Stimulated activated CD4-positive, alpha-beta T cell treated with anti-CD3 and anti-CD28 coated beads, TNF-alpha, amount 100 ng/mL, for 24 hours (primary cell): ENCODE data around the gene MAJIN.

Experiments used
- DNase-seq, 3 experiments: peaks; one replicate each; pipeline ENCODE4 v3.0.0-alpha.2; 2020; ENCODE audit warnings: low read depth in 3 of 3

Gene MAJIN

DNA sequence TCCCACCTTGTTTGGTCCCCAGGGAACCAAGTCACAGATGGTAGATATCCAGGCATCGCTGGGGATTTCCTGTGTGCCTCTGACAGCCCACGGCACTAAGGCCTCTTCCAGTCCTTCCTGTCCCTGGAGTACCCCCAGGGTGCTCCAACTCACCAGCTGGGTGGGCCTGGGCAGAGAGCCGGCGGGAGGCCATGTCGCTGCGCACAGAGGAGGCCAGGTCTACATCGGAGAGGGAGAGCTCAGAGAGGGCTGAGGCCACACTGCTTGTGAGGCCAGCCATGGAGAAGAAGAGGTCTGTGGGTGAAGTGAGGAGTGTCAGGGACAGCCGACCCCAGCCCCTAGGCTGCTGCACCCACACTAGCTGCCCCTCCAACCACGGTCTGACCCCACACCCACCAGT is 60.2 kb downstream of the MAJIN start:
- no peak for DNase-seq

DNA sequence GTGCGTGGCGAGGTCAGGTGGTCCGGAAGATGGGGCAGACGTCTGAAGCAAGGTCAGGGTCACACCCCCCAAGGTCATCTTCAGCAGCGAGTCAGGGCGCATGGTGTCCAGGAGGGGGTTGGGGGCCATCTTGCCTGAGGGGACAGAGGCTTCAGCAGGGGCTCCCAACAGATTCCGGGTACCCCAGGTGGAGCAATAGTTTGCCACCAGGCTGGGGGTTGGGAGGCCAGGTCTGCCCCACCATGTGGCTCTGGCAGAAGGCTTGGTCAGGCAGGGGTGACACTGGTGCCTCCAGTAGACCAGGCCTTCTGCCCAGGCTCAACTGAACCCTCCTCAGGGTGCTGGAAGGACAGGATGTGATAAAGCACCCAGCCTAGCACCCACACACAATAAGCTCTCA is 60.8 kb downstream of the MAJIN start:
- DNase-seq = no peak

GRCh38 chr11:64910451-64911093 is 61.3 kb downstream of the MAJIN start:
- no peak for DNase-seq

DNA sequence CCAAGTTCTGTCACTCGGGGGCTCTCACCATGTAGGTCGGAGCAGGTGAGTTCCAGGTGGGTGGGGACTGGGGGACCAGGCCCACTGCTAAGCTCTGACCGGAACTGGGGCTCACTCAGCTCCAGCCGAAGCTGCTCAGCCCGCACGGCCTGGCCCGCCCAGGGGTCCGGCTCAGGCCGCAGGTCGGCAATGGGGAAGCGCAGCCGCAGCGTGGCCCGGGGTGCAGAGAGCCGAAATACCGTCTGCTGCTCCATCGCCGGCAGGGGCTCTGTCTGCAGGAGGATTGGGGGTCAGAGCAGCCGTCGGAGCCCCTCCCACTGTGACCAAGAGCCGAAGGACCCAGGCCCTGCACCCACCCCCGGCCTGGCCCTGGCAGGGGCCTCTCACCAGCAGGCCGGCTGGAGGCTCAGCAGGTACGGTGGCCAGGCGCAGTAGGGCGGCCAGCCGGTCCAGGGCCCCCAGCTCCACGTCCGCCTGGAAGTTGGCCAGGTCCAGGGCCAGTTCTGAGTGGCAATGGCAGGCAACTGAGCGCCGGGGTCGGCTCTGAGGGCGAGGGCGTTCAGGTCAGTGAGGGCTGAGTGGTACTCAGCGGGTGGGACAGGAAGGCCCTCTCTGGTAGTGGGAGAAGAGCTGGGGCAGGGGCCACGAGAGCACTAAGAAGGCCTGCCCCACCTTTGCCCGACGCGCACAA is 62.1 kb downstream of the MAJIN start:
- DNase-seq = no peak

DNA sequence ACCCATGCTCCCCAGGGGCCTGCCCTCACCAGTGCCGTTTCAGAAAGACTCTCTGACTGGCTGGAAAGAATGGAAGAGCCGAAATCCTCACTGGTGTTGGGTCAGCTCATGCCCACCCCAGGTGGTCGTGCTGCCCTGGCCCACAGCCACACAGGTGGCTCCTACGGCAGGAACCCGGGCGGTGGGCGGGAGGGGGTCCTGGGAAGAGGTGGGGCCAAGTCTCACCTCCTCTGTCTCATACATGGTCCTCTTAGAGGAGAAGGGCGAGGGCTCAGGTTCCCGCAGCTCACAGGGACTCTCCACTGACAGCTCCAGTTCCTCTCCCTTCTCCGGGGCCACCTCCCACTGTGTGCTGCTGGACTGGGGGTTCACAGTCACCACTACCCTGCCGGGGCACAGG is 63.1 kb downstream of the MAJIN start:
- DNase-seq = no peak

GRCh38 chr11:64906314-64906635 is 65.6 kb downstream of the MAJIN start:
- DNase-seq = no peak

GRCh38 chr11:64905516-64906313 is 66.2 kb downstream of the MAJIN start:
- DNase-seq = no peak

GRCh38 chr11:64903291-64903833 is 68.5 kb downstream of the MAJIN start:
- no peak for DNase-seq

DNA sequence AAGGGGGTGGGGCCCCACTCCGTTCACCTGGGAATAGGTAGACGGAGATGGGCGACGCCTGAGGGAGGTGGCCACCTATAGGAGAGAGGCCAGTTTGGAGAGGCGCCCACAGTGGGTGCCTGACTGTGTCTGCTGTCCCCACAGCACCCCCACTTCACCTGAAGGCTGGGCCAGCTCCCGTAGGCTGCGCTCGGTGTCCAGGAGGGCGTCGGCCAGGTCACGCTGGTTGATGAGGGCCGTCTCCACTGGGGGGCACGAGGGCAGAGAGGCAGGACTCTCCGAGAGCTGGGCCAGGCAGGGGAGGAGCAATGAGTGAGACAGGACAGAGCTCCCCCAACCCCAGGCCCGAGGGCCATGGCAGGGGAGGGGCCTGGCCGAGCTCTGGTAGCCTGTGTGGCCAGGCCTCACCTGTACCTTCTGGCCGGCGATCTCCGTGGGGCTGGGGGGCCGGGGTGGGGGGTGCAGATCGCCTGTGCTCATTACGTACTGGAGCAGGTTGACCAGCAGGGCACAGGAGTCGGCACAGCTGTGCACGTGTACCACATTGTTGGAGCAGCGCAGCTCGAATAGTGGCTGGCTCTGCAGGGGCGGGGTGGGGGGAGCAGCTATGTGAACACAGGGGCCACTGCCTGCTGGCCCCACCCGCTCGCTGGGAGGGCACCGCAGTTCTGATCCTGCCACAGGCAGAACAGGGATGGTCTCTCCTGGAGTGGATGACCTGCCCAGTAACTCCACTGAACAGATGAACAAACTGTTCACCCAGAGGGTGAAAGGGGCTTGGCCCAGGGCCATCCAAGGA is 69.6 kb downstream of the MAJIN start:
- DNase-seq = no peak

- DNase-seq = no peak
Observed at GRCh38 chr11:64900774-64901173, 71.1 kb downstream of the MAJIN start.

- peak; percentile 40 to 60 (median 60) for DNase-seq
Observed at GRCh38 chr11:64900263-64900678, 71.6 kb downstream of the MAJIN start.

- no peak for DNase-seq
Observed at GRCh38 chr11:64898541-64898940, 73.4 kb downstream of the MAJIN start.

DNA sequence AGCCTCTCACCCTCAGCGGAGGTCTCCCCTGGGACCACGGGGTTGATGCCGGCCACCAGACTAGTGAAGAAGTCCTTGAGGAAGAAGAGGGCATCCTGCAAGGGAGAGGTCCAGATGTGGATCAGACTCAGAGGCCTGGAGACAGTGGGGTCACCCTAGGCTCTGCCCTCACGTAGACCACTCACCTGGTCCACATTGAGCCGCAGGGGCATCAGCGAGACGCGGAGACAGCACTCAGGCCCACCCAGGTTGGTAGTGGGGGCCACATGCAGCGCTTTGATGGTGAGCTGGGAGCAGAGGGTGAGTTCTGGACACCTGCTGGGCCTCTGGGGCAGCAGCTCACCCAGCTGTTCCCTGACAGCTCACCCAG is 73.8 kb downstream of the MAJIN start:
- DNase-seq = no peak

DNA sequence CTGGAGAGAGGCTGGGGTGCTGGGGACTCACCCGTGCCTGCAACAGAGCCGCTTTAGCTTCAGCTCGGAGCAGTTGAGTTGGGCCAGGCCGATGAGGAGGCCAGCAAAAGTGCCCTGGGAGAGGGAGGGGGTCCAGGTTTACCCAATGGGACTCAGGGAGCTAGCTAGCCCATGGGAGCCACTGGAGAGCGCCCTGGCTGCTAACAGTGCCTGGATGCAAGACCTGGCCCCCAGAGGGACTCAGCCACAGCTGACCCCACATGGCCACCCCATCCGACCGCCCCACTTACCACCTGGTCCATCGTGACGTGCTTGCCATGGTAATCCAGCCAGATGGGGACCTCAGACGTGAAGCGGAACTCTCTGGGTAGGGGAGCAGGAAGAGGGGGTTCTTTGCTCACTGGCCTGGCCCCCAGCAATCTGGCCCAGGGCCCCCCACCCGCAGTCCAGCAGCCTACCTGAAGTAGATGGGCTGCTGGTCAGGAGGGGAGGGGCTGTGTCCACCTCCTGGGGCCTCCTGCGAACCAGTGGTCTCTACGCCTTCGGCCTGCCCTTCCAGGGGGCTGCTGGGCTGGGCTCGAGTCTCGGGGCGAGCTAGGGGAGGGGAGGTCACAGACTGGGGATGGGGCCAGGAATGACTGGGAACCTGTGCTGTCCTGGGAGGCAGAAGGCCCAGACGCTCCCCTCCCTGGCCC is 74.4 kb downstream of the MAJIN start:
- DNase-seq = no peak

- no peak for DNase-seq
Observed at GRCh38 chr11:64896448-64897022, 75.4 kb downstream of the MAJIN start.

DNA sequence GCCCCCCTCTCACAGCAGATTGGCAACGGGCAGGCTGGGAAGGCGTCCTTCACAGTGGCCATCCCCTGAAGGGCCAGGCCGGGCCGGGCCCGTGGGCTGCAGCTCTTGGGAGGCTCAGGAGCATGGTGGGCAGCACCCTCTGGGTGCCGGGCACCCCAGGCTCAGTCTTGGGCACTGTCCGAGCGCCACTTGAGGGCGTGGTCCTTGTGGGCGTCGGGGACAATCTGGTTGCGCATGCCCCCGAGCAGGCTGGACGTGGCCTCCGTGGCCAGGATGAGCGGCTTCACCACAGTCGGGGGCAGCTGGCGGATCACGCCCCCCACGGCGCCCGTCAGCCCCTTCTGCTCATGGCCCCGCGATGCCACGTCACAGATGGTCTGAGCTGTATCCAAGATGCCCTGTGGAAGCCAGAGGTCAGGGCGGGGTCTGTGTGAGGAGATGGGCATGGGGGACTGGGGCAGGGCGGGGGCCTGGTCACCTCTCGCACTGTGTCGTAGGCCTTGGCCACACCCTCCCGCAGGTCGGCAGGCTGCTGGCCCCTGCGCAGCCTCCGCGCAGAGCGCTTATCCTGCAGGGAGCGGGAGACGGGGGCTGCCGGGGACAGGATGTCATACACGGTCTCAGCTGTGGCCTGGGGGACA is 77.0 kb downstream of the MAJIN start:
- no peak for DNase-seq

GRCh38 chr11:64894070-64894811 is 77.7 kb downstream of the MAJIN start:
- peak; percentile 82 to 91 (median 88) for DNase-seq

DNA sequence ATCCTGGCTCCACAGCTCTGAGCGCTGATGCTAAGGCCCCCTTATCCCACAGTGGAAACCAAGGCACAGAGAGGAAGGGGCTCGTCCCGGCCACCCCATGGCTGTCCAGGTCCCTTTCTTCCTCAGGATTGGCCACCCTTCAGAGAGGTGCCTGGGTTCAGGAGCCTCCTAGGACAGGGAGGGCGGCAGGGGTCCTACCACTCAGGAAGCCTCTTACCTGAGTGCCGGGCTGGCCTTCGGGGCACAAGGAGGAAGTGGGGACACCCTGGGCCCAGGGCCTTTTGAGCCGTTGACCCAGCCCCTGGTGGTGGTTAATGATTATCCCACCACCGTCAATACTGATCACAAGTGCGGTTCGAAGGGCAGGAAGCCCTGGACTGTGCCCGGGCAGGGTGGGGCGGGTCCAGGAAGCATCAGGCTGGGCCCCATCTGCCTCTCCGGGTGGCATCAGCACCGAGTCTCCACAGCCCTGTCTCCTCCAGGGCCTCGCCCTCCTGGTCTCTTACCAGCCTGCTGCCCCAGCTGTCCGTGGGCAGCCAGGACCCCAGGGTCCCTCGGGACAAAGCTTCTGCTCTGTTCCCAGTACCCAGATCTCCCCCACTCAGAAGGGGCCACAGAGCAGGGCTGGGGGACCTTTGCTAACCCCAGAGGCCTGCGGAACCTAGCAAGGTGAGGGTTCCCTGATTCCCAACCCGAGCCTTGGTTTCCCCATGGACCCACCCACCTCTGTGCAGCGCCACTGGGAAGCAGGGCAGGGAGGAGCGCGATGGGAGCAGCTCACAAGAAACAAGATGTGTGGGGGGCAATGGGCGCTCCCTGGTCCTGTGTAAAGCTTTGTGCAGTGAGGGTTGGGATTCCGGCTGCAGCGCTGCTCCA is 78.5 kb downstream of the MAJIN start:
- no peak for DNase-seq

DNA sequence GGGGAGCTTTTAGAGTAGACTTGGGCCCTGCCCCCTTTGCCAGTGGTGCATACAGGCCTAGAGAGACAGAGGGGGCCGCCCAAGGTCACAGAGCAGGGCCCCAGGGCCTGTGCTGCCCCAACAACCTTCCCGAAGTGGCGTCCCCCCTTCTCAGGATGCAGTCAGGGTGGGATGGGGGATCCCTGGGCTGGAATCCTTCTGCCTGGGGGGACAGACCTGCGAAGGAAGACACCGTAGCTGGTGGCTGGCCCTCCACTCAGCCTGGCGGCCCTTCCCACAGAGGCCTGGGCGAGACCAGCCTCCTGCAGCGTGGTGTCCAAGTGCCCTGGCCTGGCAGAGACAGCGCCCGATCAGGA is 79.1 kb downstream of the MAJIN start:
- no peak for DNase-seq
